SK-N-SH treated with all-trans-retinoic acid at 6 μM for 48 hours (cell line): ENCODE results near the gene GRID1.

ENCODE experiments used
- ATAC-seq: fragments of 200-7000 bp; cut with Tn5 transposase; 3 replicates; pipeline ENCODE4 v1.9.1; 2020; ENCODE audit warnings: mild to moderate bottlenecking, moderate library complexity
- ARNTL ChIP-seq: fragments of 450-650 bp; formaldehyde crosslinking; IDR thresholded peaks from 2 replicates; pipeline ENCODE4 v1.5.0; 2020; ENCODE audit warnings: low read depth, mild to moderate bottlenecking, moderate library complexity, borderline replicate concordance
- BACH2 ChIP-seq: fragments of 250-450 bp; sonication (Bioruptor Pico); IDR thresholded peaks from 2 replicates; pipeline ENCODE4 v1.9.0; 2021; ENCODE audit warnings: mild to moderate bottlenecking, borderline replicate concordance
- CSDC2 ChIP-seq: fragments of 250-450 bp; sonication (Bioruptor Pico); IDR thresholded peaks from 2 replicates; pipeline ENCODE4 v1.5.0; 2020; ENCODE audit warnings: mild to moderate bottlenecking, moderate library complexity
- ISL1 ChIP-seq: fragments of 250-450 bp; sonication (Bioruptor Pico); IDR thresholded peaks from 2 replicates; pipeline ENCODE4 v2.1.2; 2022; ENCODE audit warnings: mild to moderate bottlenecking, moderate library complexity
- OSR1 ChIP-seq: fragments of 250-450 bp; sonication (Bioruptor Pico); IDR thresholded peaks from 2 replicates; pipeline ENCODE4 v1.8.0; 2022; ENCODE audit warnings: moderate library complexity, mild to moderate bottlenecking, inconsistent platforms
- PPARA ChIP-seq: fragments of 250-450 bp; sonication (Bioruptor Pico); IDR thresholded peaks from 2 replicates; pipeline ENCODE4 v1.5.0; 2020; ENCODE audit warnings: mild to moderate bottlenecking, borderline replicate concordance
- RARB ChIP-seq: fragments of 250-450 bp; sonication (Bioruptor Pico); IDR thresholded peaks from 2 replicates; pipeline ENCODE4 v1.8.0; 2021; ENCODE audit warnings: mild to moderate bottlenecking, moderate library complexity
- SNAI2 ChIP-seq: fragments of 250-450 bp; sonication (Bioruptor Pico); IDR thresholded peaks from 2 replicates; pipeline ENCODE4 v1.5.0; 2020; ENCODE audit warnings: mild to moderate bottlenecking, moderate library complexity
- TCF4 ChIP-seq: fragments of 250-450 bp; sonication (Bioruptor Pico); IDR thresholded peaks from 2 replicates; pipeline ENCODE4 v1.8.0; 2021; ENCODE audit warnings: mild to moderate bottlenecking, moderate library complexity, borderline replicate concordance
- TOX ChIP-seq: fragments of 250-450 bp; sonication (Bioruptor Pico); IDR thresholded peaks from 2 replicates; pipeline ENCODE4 v1.8.0; 2021; ENCODE audit warnings: mild to moderate bottlenecking, moderate library complexity, borderline replicate concordance
- ZC3H10 ChIP-seq: fragments of 250-450 bp; sonication (Bioruptor Pico); IDR thresholded peaks from 2 replicates; pipeline ENCODE4 v1.5.1; 2021; ENCODE audit warnings: mild to moderate bottlenecking, moderate library complexity
- ZFP3 ChIP-seq: fragments of 250-450 bp; sonication (Bioruptor Pico); IDR thresholded peaks from 2 replicates; pipeline ENCODE4 v1.5.0; 2020; ENCODE audit warnings: mild to moderate bottlenecking, moderate library complexity
- ZFP30 ChIP-seq: fragments of 450-650 bp; formaldehyde crosslinking; IDR thresholded peaks from 2 replicates; pipeline ENCODE4 v1.5.0; 2022; ENCODE audit warnings: mild to moderate bottlenecking, moderate library complexity
- ZNF565 ChIP-seq: fragments of 450-650 bp; formaldehyde crosslinking; conservative IDR thresholded peaks from 2 replicates; pipeline ENCODE4 v1.5.0; 2020; ENCODE audit warnings: low read depth, mild to moderate bottlenecking, moderate library complexity
- ZNF70 ChIP-seq: fragments of 450-650 bp; formaldehyde crosslinking; IDR thresholded peaks from 2 replicates; pipeline ENCODE4 v1.5.0; 2020; ENCODE audit warnings: mild to moderate bottlenecking, moderate library complexity
- ZNF8 ChIP-seq: fragments of 450-650 bp; formaldehyde crosslinking; IDR thresholded peaks from 2 replicates; pipeline ENCODE4 v1.5.0; 2020; ENCODE audit warnings: mild to moderate bottlenecking, moderate library complexity
- TF ChIP-seq, protein P1 (sequence below): fragments of 250-450 bp; sonication (Bioruptor Pico); IDR thresholded peaks from 2 replicates; pipeline ENCODE4 v1.5.1; 2021; ENCODE audit warnings: mild to moderate bottlenecking, moderate library complexity
- TF ChIP-seq, protein P2 (sequence below): fragments of 250-450 bp; sonication (Bioruptor Pico); IDR thresholded peaks from 2 replicates; pipeline ENCODE4 v1.8.0; 2020; ENCODE audit warnings: mild to moderate bottlenecking, moderate library complexity, borderline replicate concordance
- TF ChIP-seq, protein P3 (sequence below): fragments of 250-450 bp; sonication (Bioruptor Pico); IDR thresholded peaks from 2 replicates; pipeline ENCODE4 v1.5.1; 2020; ENCODE audit warnings: low read depth, mild to moderate bottlenecking, moderate library complexity
- TF ChIP-seq, protein P4 (sequence below): fragments of 250-450 bp; sonication (Bioruptor Pico); IDR thresholded peaks from 2 replicates; pipeline ENCODE4 v1.5.0; 2020; ENCODE audit warnings: mild to moderate bottlenecking, moderate library complexity
- TF ChIP-seq, protein P5 (sequence below): fragments of 250-450 bp; sonication (Bioruptor Pico); IDR thresholded peaks from 2 replicates; pipeline ENCODE4 v1.8.0; 2021; ENCODE audit warnings: low read depth, mild to moderate bottlenecking, moderate library complexity, borderline replicate concordance

GRID1 gene

DNA sequence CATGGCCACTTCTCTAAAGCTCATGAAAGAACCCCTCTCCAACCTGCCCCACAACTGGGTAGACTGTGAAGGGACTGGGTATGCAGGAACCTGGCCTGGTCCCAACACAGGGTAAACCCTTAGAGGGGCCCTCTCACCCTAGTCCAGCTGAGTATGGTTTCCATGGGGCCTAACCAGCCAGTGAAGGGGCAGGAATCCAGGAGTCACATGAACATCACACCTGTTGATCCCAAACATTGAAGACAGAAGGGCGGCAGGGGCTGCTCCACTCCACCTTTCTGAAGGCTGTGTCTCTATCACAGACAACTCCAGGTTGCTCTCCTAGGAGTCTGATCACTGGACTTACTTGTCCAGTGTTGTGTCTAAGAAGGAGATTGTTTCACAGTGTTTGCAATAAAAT is 30.8 kb downstream of the GRID1 start:
- ATAC-seq, result no peak
- TF ChIP-seq ZFP3 (CRISPR knock-in tag), result no peak
- no peak for TF ChIP-seq ZNF8 (CRISPR knock-in tag)
- TF ChIP-seq TCF4 (CRISPR knock-in tag), result no peak
- TF ChIP-seq ARNTL (CRISPR knock-in tag), result no peak
- TF ChIP-seq, protein P1, sequence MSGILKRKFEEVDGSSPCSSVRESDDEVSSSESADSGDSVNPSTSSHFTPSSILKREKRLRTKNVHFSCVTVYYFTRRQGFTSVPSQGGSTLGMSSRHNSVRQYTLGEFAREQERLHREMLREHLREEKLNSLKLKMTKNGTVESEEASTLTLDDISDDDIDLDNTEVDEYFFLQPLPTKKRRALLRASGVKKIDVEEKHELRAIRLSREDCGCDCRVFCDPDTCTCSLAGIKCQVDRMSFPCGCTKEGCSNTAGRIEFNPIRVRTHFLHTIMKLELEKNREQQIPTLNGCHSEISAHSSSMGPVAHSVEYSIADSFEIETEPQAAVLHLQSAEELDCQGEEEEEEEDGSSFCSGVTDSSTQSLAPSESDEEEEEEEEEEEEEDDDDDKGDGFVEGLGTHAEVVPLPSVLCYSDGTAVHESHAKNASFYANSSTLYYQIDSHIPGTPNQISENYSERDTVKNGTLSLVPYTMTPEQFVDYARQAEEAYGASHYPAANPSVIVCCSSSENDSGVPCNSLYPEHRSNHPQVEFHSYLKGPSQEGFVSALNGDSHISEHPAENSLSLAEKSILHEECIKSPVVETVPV, result no peak
- no peak for TF ChIP-seq CSDC2 (CRISPR knock-in tag)
- TF ChIP-seq OSR1 (CRISPR knock-in tag), result no peak
- no peak for TF ChIP-seq ISL1 (CRISPR knock-in tag)
- TF ChIP-seq ZFP30, result no peak
- no peak for TF ChIP-seq TOX
- TF ChIP-seq, protein P2, sequence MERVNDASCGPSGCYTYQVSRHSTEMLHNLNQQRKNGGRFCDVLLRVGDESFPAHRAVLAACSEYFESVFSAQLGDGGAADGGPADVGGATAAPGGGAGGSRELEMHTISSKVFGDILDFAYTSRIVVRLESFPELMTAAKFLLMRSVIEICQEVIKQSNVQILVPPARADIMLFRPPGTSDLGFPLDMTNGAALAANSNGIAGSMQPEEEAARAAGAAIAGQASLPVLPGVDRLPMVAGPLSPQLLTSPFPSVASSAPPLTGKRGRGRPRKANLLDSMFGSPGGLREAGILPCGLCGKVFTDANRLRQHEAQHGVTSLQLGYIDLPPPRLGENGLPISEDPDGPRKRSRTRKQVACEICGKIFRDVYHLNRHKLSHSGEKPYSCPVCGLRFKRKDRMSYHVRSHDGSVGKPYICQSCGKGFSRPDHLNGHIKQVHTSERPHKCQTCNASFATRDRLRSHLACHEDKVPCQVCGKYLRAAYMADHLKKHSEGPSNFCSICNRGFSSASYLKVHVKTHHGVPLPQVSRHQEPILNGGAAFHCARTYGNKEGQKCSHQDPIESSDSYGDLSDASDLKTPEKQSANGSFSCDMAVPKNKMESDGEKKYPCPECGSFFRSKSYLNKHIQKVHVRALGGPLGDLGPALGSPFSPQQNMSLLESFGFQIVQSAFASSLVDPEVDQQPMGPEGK (CRISPR knock-in tag), result no peak
- TF ChIP-seq, protein P3, sequence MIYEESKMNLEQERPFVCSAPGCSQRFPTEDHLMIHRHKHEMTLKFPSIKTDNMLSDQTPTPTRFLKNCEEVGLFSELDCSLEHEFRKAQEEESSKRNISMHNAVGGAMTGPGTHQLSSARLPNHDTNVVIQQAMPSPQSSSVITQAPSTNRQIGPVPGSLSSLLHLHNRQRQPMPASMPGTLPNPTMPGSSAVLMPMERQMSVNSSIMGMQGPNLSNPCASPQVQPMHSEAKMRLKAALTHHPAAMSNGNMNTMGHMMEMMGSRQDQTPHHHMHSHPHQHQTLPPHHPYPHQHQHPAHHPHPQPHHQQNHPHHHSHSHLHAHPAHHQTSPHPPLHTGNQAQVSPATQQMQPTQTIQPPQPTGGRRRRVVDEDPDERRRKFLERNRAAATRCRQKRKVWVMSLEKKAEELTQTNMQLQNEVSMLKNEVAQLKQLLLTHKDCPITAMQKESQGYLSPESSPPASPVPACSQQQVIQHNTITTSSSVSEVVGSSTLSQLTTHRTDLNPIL, result no peak
- no peak for TF ChIP-seq PPARA
- TF ChIP-seq ZC3H10 (CRISPR knock-in tag), result no peak
- TF ChIP-seq ZNF70 (CRISPR knock-in tag), result no peak
- TF ChIP-seq BACH2 (CRISPR knock-in tag), result no peak
- TF ChIP-seq, protein P4, sequence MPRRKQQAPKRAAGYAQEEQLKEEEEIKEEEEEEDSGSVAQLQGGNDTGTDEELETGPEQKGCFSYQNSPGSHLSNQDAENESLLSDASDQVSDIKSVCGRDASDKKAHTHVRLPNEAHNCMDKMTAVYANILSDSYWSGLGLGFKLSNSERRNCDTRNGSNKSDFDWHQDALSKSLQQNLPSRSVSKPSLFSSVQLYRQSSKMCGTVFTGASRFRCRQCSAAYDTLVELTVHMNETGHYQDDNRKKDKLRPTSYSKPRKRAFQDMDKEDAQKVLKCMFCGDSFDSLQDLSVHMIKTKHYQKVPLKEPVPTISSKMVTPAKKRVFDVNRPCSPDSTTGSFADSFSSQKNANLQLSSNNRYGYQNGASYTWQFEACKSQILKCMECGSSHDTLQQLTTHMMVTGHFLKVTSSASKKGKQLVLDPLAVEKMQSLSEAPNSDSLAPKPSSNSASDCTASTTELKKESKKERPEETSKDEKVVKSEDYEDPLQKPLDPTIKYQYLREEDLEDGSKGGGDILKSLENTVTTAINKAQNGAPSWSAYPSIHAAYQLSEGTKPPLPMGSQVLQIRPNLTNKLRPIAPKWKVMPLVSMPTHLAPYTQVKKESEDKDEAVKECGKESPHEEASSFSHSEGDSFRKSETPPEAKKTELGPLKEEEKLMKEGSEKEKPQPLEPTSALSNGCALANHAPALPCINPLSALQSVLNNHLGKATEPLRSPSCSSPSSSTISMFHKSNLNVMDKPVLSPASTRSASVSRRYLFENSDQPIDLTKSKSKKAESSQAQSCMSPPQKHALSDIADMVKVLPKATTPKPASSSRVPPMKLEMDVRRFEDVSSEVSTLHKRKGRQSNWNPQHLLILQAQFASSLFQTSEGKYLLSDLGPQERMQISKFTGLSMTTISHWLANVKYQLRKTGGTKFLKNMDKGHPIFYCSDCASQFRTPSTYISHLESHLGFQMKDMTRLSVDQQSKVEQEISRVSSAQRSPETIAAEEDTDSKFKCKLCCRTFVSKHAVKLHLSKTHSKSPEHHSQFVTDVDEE (CRISPR knock-in tag), result no peak
- no peak for TF ChIP-seq SNAI2

DNA sequence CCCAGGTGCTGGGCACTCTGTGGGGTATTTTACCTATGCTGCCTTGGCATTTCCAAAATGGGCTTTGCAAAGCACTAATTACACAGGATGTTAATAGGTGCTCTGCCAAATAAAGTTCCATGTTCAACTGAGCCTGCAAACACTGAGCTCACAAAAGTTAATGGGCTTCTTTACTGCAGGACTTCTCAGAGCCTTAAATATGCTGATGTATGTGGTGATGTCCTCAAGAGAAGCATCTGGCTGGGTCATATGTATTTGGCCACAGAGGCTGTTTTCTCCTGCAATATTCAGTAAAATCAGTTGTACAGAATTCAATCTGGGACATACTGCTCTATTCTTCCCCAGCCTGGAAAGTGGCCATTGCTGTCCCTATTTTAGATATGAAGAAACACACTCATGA is 31.3 kb downstream of the GRID1 start:
- no peak for ATAC-seq
- TF ChIP-seq, protein P2 (CRISPR knock-in tag), result no peak
- TF ChIP-seq ZFP30 (no peak), ZFP3 (CRISPR knock-in tag) (no peak), ISL1 (CRISPR knock-in tag) (no peak), ZNF70 (CRISPR knock-in tag) (no peak), RARB (no peak), PPARA (no peak), CSDC2 (CRISPR knock-in tag) (no peak), BACH2 (CRISPR knock-in tag) (no peak), SNAI2 (no peak), ZNF565 (CRISPR knock-in tag) (no peak)
- TF ChIP-seq, protein P1, result no peak
- TF ChIP-seq, protein P3, result no peak
- TF ChIP-seq, protein P5, sequence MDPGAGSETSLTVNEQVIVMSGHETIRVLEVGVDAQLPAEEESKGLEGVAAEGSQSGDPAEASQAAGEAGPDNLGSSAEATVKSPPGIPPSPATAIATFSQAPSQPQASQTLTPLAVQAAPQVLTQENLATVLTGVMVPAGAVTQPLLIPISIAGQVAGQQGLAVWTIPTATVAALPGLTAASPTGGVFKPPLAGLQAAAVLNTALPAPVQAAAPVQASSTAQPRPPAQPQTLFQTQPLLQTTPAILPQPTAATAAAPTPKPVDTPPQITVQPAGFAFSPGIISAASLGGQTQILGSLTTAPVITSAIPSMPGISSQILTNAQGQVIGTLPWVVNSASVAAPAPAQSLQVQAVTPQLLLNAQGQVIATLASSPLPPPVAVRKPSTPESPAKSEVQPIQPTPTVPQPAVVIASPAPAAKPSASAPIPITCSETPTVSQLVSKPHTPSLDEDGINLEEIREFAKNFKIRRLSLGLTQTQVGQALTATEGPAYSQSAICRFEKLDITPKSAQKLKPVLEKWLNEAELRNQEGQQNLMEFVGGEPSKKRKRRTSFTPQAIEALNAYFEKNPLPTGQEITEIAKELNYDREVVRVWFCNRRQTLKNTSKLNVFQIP (CRISPR knock-in tag), result no peak
